NB4 (cell line): ENCODE results near the gene SERPINB2.
A peak's percentile ranks its signal among the peaks of the same experiment; 100 is the strongest.

Source experiments
- MYC ChIP-seq: IDR thresholded peaks from 2 replicates; pipeline ENCODE4 v1.6.1; 2011; ENCODE audit warnings: low read depth, low read length
- POLR2A ChIP-seq: IDR thresholded peaks from 2 replicates; pipeline ENCODE4 v1.6.1; 2011; ENCODE audit warnings: mild to moderate bottlenecking; ENCODE audit not compliant: insufficient read length; ENCODE audit errors: extremely low read depth
- TF ChIP-seq, protein P1 (sequence below): IDR thresholded peaks from one replicate; pipeline ENCODE4 v1.5.1; 2012; ENCODE audit warnings: low read depth, low read length
- TF ChIP-seq, protein P2 (sequence below): IDR thresholded peaks from 2 replicates; pipeline ENCODE4 v1.6.1; 2011; ENCODE audit warnings: low read depth, low read length

DNA sequence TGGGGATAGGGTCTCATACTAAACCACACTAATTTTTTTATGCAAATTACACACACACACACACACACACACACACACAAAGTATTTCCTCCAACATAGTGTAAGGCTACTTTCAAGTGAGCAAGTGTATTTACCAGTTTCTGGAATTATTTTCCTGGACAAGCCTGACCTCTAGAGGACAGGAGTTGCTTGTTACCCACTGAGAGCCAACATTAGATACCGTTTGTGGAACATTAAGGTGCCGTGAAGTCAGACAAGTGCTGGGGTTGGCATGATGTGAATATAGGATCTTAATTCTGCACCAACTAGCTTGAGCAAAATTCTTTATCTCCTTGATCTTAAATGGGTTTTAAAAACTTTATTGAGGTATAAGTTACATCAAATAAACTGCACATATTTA, 39.3 kb upstream of the SERPINB2 start:
- TF ChIP-seq, protein P1, sequence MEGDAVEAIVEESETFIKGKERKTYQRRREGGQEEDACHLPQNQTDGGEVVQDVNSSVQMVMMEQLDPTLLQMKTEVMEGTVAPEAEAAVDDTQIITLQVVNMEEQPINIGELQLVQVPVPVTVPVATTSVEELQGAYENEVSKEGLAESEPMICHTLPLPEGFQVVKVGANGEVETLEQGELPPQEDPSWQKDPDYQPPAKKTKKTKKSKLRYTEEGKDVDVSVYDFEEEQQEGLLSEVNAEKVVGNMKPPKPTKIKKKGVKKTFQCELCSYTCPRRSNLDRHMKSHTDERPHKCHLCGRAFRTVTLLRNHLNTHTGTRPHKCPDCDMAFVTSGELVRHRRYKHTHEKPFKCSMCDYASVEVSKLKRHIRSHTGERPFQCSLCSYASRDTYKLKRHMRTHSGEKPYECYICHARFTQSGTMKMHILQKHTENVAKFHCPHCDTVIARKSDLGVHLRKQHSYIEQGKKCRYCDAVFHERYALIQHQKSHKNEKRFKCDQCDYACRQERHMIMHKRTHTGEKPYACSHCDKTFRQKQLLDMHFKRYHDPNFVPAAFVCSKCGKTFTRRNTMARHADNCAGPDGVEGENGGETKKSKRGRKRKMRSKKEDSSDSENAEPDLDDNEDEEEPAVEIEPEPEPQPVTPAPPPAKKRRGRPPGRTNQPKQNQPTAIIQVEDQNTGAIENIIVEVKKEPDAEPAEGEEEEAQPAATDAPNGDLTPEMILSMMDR: peak; percentile 65
- no peak for TF ChIP-seq POLR2A
- TF ChIP-seq, protein P2, sequence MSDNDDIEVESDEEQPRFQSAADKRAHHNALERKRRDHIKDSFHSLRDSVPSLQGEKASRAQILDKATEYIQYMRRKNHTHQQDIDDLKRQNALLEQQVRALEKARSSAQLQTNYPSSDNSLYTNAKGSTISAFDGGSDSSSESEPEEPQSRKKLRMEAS: no peak
- TF ChIP-seq MYC: no peak
